OCI-LY3 (cell line): ENCODE results near the gene ANXA4.

Source experiments
- CTCF ChIP-seq: fragments of 200-600, 300-600 bp; sonication (generic); IDR thresholded peaks from 2 replicates; pipeline ENCODE4 v1.5.1; 2014; ENCODE audit warnings: antibody characterized with exemption, low read length, low read depth
- EZH2phosphoT487 ChIP-seq: fragments of 200-600 bp; shearing (Covaris generic); IDR thresholded peaks from 2 replicates; pipeline ENCODE4 v1.6.1; 2018; ENCODE audit warnings: antibody characterized with exemption, mixed run types, low read depth

- TF ChIP-seq CTCF (no peak), EZH2phosphoT487 (no peak)
Measured at GRCh38 chr2:69718338-69718965, 23.5 kb upstream of the ANXA4 start.
